Activated CD8-positive, alpha-beta T cell treated with anti-CD3 and anti-CD28 coated beads for 36 hours (primary cell): Measurements from ENCODE around the gene EIF3K. TPM values are rescaled to one million over a fixed set of nuclear protein-coding genes. Genes with fewer than 3 reads are reported as not detected.
A peak's percentile ranks its signal among the peaks of the same experiment; 100 is the strongest.
"Not testable (repeated sequence)": the region's sequence is repeated elsewhere in the genome, so short reads cannot be mapped to it uniquely, and the experiment has no call there.

Experiments
- ATAC-seq: fragments of 200-7000 bp; cut with Tn5 transposase; one replicate; pipeline ENCODE4 v1.10.0; 2021; ENCODE audit warnings: mild to moderate bottlenecking, moderate library complexity
- CTCF ChIA-PET: fragments of 350-600 bp; sonication (Branson Sonifier 250); formaldehyde crosslinking; loops from one replicate; lab custom pipeline; 2021; ENCODE audit warnings: antibody characterized with exemption; lab: Charles Lee
- POLR2A ChIA-PET: fragments of 350-600 bp; sonication (Branson Sonifier 250); formaldehyde crosslinking; loops from one replicate; lab custom pipeline; 2021; ENCODE audit warnings: antibody characterized with exemption; lab: Charles Lee
- DNase-seq: peaks from one replicate; pipeline ENCODE4 v3.0.0-alpha.2; 2020
- H3K27ac Mint-ChIP-seq: one replicate; pipeline ENCODE4 v1.8.0; 2021; ENCODE audit warnings: mild to moderate bottlenecking, mixed read lengths
- H3K27me3 Mint-ChIP-seq: one replicate; pipeline ENCODE4 v1.8.0; 2021; ENCODE audit warnings: mixed read lengths
- H3K36me3 Mint-ChIP-seq: one replicate; pipeline ENCODE4 v1.8.0; 2021; ENCODE audit warnings: low read depth, mixed read lengths
- H3K4me1 Mint-ChIP-seq: one replicate; pipeline ENCODE4 v1.8.0; 2021; ENCODE audit warnings: low read depth, mixed read lengths
- H3K4me3 Mint-ChIP-seq: one replicate; pipeline ENCODE4 v1.8.0; 2021; ENCODE audit warnings: mild to moderate bottlenecking, moderate library complexity, mixed read lengths
- H3K9me3 Mint-ChIP-seq: one replicate; pipeline ENCODE4 v1.8.0; 2021; ENCODE audit warnings: mixed read lengths
- CTCF ChIP-seq: fragments of 200-600 bp; IDR thresholded peaks from one replicate; pipeline ENCODE4 v1.8.0; 2022; ENCODE audit warnings: antibody characterized with exemption, mild to moderate bottlenecking
- intact Hi-C: fragments of 100-400 bp; cut with micrococcal nuclease; formaldehyde crosslinking; loops from one replicate; pipeline ENCODE4 v1.10.0; 2022
- total RNA-seq, 2 experiments: library from RNA; stranded (reverse); gene quantifications; one replicate each; pipeline ENCODE4 v1.2.3, GENCODE V29; 2021

Gene EIF3K
- total RNA-seq, 2 experiments from 2014 or later, result 306 to 308 TPM

GRCh38 chr19:38629568-38629967 lies 10.6 kb downstream of the EIF3K start:
- Mint-ChIP-seq H3K9me3 (no peaks in the 10 kb centered on the region), H3K36me3 (peaks cover 50% of the 10 kb centered on the region), H3K4me3 (no peak overlapping the region), H3K27me3 (no peaks in the 10 kb centered on the region), H3K4me1 (peaks cover 6% of the 10 kb centered on the region), H3K27ac (peak overlapping the region; percentile 20)
- no peak for TF ChIP-seq CTCF
- ATAC-seq (no peak), DNase-seq (no peak)
- intact Hi-C loops, result no loop called here
- CTCF ChIA-PET, result no interaction called here
- POLR2A ChIA-PET, result no interaction called here

- CTCF ChIA-PET, H3K4me3 Mint-ChIP-seq, POLR2A ChIA-PET, ATAC-seq, H3K9me3 Mint-ChIP-seq, H3K27me3 Mint-ChIP-seq, H3K27ac Mint-ChIP-seq, DNase-seq: not testable (repeated sequence)
- intact Hi-C loops, result loop anchor here (10.0 kb wide), 1 partner anchor 226 kb away; the partner anchor contains the start of gene FAM98C
- H3K4me1 Mint-ChIP-seq, result peaks cover 20% of the 10 kb centered on the region
- H3K36me3 Mint-ChIP-seq, result peaks cover 52% of the 10 kb centered on the region
Observed at GRCh38 chr19:38631301-38631700, 12.3 kb downstream of the EIF3K start.

DNA sequence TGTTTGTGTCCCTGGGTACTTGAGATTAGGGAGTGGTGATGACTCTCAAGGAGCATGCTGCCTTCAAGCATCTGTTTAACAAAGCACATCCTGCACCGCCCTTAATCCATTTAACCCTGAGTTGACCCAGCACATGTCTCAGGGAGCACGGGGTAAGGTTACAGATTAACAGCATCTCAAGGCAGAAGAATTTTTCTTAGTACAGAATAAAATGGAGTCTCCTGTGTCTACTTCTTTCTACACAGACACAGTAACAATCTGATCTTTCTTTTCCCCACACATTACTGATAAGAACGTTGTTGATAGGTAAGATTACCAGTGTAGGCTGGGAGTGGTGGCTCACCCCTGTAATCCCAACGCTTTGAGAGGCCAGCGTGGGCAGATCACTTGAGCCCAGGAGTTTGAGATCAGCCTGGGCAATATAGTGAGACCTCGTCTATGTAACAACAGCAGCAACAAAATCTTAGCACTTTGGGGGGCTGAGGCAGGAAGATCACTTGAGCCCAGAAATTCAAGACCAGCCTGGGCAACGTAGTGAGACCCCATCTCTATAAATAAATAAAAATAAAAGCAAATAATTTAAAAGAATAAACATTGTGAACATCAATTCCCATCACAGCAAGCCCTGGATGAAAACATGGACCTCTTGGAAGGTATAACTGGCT lies 13.0 kb downstream of the EIF3K start:
- Mint-ChIP-seq H3K4me1 (peaks cover 26% of the 10 kb centered on the region), H3K36me3 (peaks cover 51% of the 10 kb centered on the region), H3K27ac (peak overlapping the region; percentile 30)
- intact Hi-C loops, result loop anchor here (10.0 kb wide), 1 partner anchor 227 kb away; the partner anchor contains the start of gene FAM98C
- H3K4me3 Mint-ChIP-seq, POLR2A ChIA-PET, H3K9me3 Mint-ChIP-seq, H3K27me3 Mint-ChIP-seq, ATAC-seq, DNase-seq: not testable (repeated sequence)
- CTCF ChIA-PET, result interaction anchor here (5.3 kb wide), 1 partner anchor 117 kb away, joined by 51 read pairs; no protein-coding TSS in a partner anchor

GRCh38 chr19:38632476-38633213 lies 13.7 kb downstream of the EIF3K start:
- no peak overlapping the region for H3K27ac Mint-ChIP-seq
- ATAC-seq (no peak), DNase-seq (no peak)
- no peaks in the 10 kb centered on the region for H3K9me3 Mint-ChIP-seq
- H3K4me1 Mint-ChIP-seq, result peaks cover 33% of the 10 kb centered on the region
- no peak for TF ChIP-seq CTCF
- H3K36me3 Mint-ChIP-seq, result peaks cover 53% of the 10 kb centered on the region
- no peak overlapping the region for H3K4me3 Mint-ChIP-seq
- no peaks in the 10 kb centered on the region for H3K27me3 Mint-ChIP-seq
- ChIA-PET POLR2A (no interaction called here), CTCF (interaction anchor here (4.5 to 5.5 kb wide), 3 partner anchors 13 to 229 kb away, joined by 37 to 60 read pairs (median 51); partner anchors contain the start of genes EIF3K, FAM98C and MAP4K1)
- intact Hi-C loops, result loop anchor here (10.0 kb wide), 1 partner anchor 228 kb away; the partner anchor contains the start of gene FAM98C

- peaks cover 33% of the 10 kb centered on the region for H3K4me1 Mint-ChIP-seq
- CTCF ChIA-PET, result interaction anchor here (0.6 to 5.5 kb wide), 41 partner anchors 8 to 718 kb away, joined by 3 to 60 read pairs (median 4); partner anchors contain the start of genes ACTN4, EIF3K, FAM98C and GGN
- DNase-seq (peak; percentile 80), ATAC-seq (no peak)
- peaks cover 39% of the 10 kb centered on the region for H3K36me3 Mint-ChIP-seq
- peak; percentile 95 for TF ChIP-seq CTCF
- H3K27ac Mint-ChIP-seq, result peak overlapping the region; percentile 76
- no peak overlapping the region for H3K4me3 Mint-ChIP-seq
- intact Hi-C loops, result loop anchor here (10.0 kb wide), 1 partner anchor 230 kb away; the partner anchor contains the start of gene FAM98C
- POLR2A ChIA-PET, result interaction anchor here (0.6 to 1.7 kb wide), 5 partner anchors 14 to 297 kb away, joined by 3 to 4 read pairs (median 3); partner anchors contain the start of gene MAP4K1
- no peaks in the 10 kb centered on the region for H3K27me3 Mint-ChIP-seq
- H3K9me3 Mint-ChIP-seq, result no peaks in the 10 kb centered on the region
Observed at GRCh38 chr19:38634757-38635482, 15.9 kb downstream of the EIF3K start.
